HCT116 (cell line): ENCODE results near the gene WAC. TPM values are rescaled to one million over a fixed set of nuclear protein-coding genes. Genes with fewer than 3 reads are reported as not detected.

ENCODE experiments used
- ATAC-seq: fragments of 200-7000 bp; cut with Tn5 transposase; 2 replicates; pipeline ENCODE4 v1.9.1; 2020; ENCODE audit warnings: mild to moderate bottlenecking, moderate library complexity
- BruUV-seq: library from RNA; stranded (reverse); fragments of 400-500 nt; replicated peaks from 2 replicates; lab custom pipeline; 2021; lab: Mats Ljungman, UMichigan
- CTCF ChIA-PET: fragments of 300-600 bp; sonication (Branson Sonifier 250); formaldehyde crosslinking; loops from one replicate; lab custom pipeline; 2021; ENCODE audit warnings: antibody characterized with exemption; lab: Charles Lee
- POLR2A ChIA-PET: fragments of 300-600, 350-600 bp; sonication (Branson Sonifier 250); formaldehyde crosslinking; loops from one replicate; lab custom pipeline; 2021; ENCODE audit warnings: antibody characterized with exemption; lab: Charles Lee
- RAD21 ChIA-PET, 2 experiments: fragments of 300-600 bp; sonication (Branson Sonifier 250); formaldehyde crosslinking; loops; one replicate each; lab custom pipeline; 2023; ENCODE audit warnings: low total read pairs in 2 of 2; ENCODE audit not compliant: uncharacterized antibody in 2 of 2, unreplicated experiment in 2 of 2, low non-redundant PET in 1 of 2; lab: Charles Lee
- DNase-seq: peaks from one replicate; pipeline ENCODE4 v3.0.0-alpha.2; 2010; ENCODE audit warnings: low read depth, low spot score
- H2AFZ ChIP-seq: fragments of 200-600 bp; shearing (Covaris generic), sonication (generic); 2 replicates; pipeline ENCODE4 v1.6.1; 2017; ENCODE audit warnings: low read depth, mixed run types, mixed read lengths, antibody characterized with exemption, low read length; ENCODE audit not compliant: poor library complexity, severe bottlenecking
- H3K27ac ChIP-seq: 2 replicates; pipeline ENCODE4 v1.5.1; 2012; ENCODE audit warnings: low read depth, low read length
- H3K27me3 ChIP-seq: fragments of 200-600 bp; sonication (generic); 2 replicates; pipeline ENCODE4 v1.6.1; 2016; ENCODE audit warnings: mixed run types, low read length, mixed read lengths; ENCODE audit not compliant: insufficient read depth
- H3K36me3 ChIP-seq, 2 experiments: fragments of 200-500 bp in 1 of 2; fragments of 200-600 bp in 1 of 2; sonication (Bioruptor generic) in 1 of 2; sonication (generic) in 1 of 2; 2 replicates each; pipeline versions ENCODE4 v1.5.1 to v1.6.1; 2014 to 2016; ENCODE audit warnings: low read length in 2 of 2, inconsistent platforms in 1 of 2, mixed read lengths in 1 of 2, mixed run types in 1 of 2; ENCODE audit not compliant: insufficient read depth in 2 of 2, control insufficient read depth in 1 of 2
- H3K4me1 ChIP-seq, 2 experiments: fragments of 200-600 bp in 1 of 2; sonication (generic) in 1 of 2; 2 replicates each; pipeline versions ENCODE4 v1.5.1 to v1.6.1; 2012 to 2017; ENCODE audit warnings: low read length in 2 of 2, inconsistent platforms in 1 of 2, mild to moderate bottlenecking in 1 of 2, mixed read lengths in 1 of 2, mixed run types in 1 of 2, moderate library complexity in 1 of 2; ENCODE audit not compliant: insufficient read depth in 2 of 2, control insufficient read depth in 1 of 2
- H3K4me2 ChIP-seq: fragments of 200-600 bp; sonication (generic); 2 replicates; pipeline ENCODE4 v1.6.1; 2017; ENCODE audit warnings: mixed run types, low read length, mixed read lengths
- H3K4me3 ChIP-seq, 2 experiments: fragments of 200-600 bp in 1 of 2; sonication (generic) in 1 of 2; replicated peaks in 1 of 2; 2 replicates each; pipeline ENCODE4 v1.5.1; 2011 to 2016; ENCODE audit warnings: low read length in 2 of 2, control low read depth in 1 of 2, low read depth in 1 of 2, mild to moderate bottlenecking in 1 of 2, mixed read lengths in 1 of 2, mixed run types in 1 of 2
- H3K79me2 ChIP-seq: fragments of 200-600 bp; sonication (generic); 2 replicates; pipeline ENCODE4 v1.6.1; 2017; ENCODE audit warnings: mild to moderate bottlenecking, mixed run types, low read length, moderate library complexity, mixed read lengths; ENCODE audit not compliant: insufficient read depth
- H3K9ac ChIP-seq: fragments of 200-600 bp; sonication (generic); 2 replicates; pipeline ENCODE4 v1.6.1; 2016; ENCODE audit warnings: low read length, mixed read lengths
- H3K9me2 ChIP-seq: fragments of 200-600 bp; sonication (generic), shearing (Covaris generic); 2 replicates; pipeline ENCODE4 v1.6.1; 2017; ENCODE audit warnings: mixed run types, mild to moderate bottlenecking, moderate library complexity; ENCODE audit not compliant: insufficient read depth
- H3K9me3 ChIP-seq, 2 experiments: fragments of 200-500 bp in 1 of 2; fragments of 200-600 bp in 1 of 2; sonication (Bioruptor generic) in 1 of 2; sonication (generic) in 1 of 2; 2 replicates each; pipeline ENCODE4 v1.6.1; 2014 to 2017; ENCODE audit warnings: low read length in 2 of 2, mixed read lengths in 2 of 2, inconsistent platforms in 1 of 2, low read depth in 1 of 2, mild to moderate bottlenecking in 1 of 2, mixed run types in 1 of 2, moderate library complexity in 1 of 2; ENCODE audit not compliant: control insufficient read depth in 1 of 2, insufficient read depth in 1 of 2
- H4K20me1 ChIP-seq: fragments of 200-600 bp; sonication (generic), shearing (Covaris generic); 2 replicates; pipeline ENCODE4 v1.6.1; 2017; ENCODE audit warnings: mixed run types, mild to moderate bottlenecking, moderate library complexity; ENCODE audit not compliant: insufficient read depth
- ATF3 ChIP-seq: IDR thresholded peaks from 2 replicates; pipeline ENCODE4 v1.6.1; 2012
- CBX3 ChIP-seq: IDR thresholded peaks from 2 replicates; pipeline ENCODE4 v1.6.1; 2012; ENCODE audit warnings: low read depth
- CTCF ChIP-seq, 3 experiments: fragments of 200-600 bp in 1 of 3; sonication (generic) in 1 of 3; IDR thresholded peaks in 2 of 3; conservative IDR thresholded peaks in 1 of 3; 2 replicates each; pipeline ENCODE4 v1.5.1; 2012 to 2017; ENCODE audit warnings: low read depth in 2 of 3, low read length in 2 of 3, antibody characterized with exemption in 1 of 3, borderline replicate concordance in 1 of 3, control low read depth in 1 of 3, mild to moderate bottlenecking in 1 of 3, mixed read lengths in 1 of 3, mixed run types in 1 of 3, moderate library complexity in 1 of 3; ENCODE audit not compliant: insufficient read depth in 1 of 3
- EGR1 ChIP-seq: IDR thresholded peaks from 2 replicates; pipeline ENCODE4 v1.6.1; 2012; ENCODE audit warnings: low read depth
- SIN3A ChIP-seq: IDR thresholded peaks from 2 replicates; pipeline ENCODE4 v1.6.1; 2012; ENCODE audit warnings: low read depth
- ZFX ChIP-seq: fragments of 450-650 bp; IDR thresholded peaks from 2 replicates; pipeline ENCODE4 v1.6.1; 2017
- intact Hi-C: fragments of 100-400 bp; cut with micrococcal nuclease; formaldehyde crosslinking; loops from 2 replicates; pipeline ENCODE4 v1.10.0; 2022
- total RNA-seq: library from RNA; stranded (reverse); gene quantifications from one replicate; pipeline ENCODE4 v1.2.1, GENCODE V29; 2021; ENCODE audit not compliant: unreplicated experiment

Gene WAC
- total RNA-seq, 1 experiment from 2014 or later = 117 TPM

GRCh38 chr10:28556142-28556541 lies 23.2 kb downstream of the WAC start:
- Histone ChIP-seq H3K4me3 (no peak overlapping the region), H3K9ac (no peak overlapping the region), H3K4me2 (no peak overlapping the region), H3K27ac (no peak overlapping the region), H3K36me3 (peaks cover 31 to 36% of the 10 kb centered on the region in 2 experiments), H2AFZ (no peak overlapping the region), H3K4me1 (peaks cover 3 to 11% of the 10 kb centered on the region in 2 experiments; a peak in 2 of 4 replicates), H3K9me3 (no peaks in the 10 kb centered on the region), H3K9me2 (no peaks in the 10 kb centered on the region), H3K79me2 (peaks cover 100% of the 10 kb centered on the region), H3K27me3 (no peaks in the 10 kb centered on the region), H4K20me1 (peaks cover 52% of the 10 kb centered on the region; the same call in 1 of the 2 replicates)
- no peak for DNase-seq
- no peak for ATAC-seq
- TF ChIP-seq CBX3 (no peak), EGR1 (no peak), SIN3A (no peak)
- intact Hi-C loops = no loop called here
- ChIA-PET CTCF (no interaction called here), POLR2A (interaction anchor here (0.7 kb wide), 1 partner anchor 25 kb away, joined by 8 read pairs; no protein-coding TSS in a partner anchor), RAD21 (no interaction called here)
- no TSS peak for BruUV-seq

GRCh38 chr10:28558186-28558585 lies 25.3 kb downstream of the WAC start:
- no peak overlapping the region for H3K9ac ChIP-seq
- no peaks in the 10 kb centered on the region for H3K27me3 ChIP-seq
- ChIA-PET CTCF (no interaction called here), POLR2A (no interaction called here), RAD21 (no interaction called here)
- H2AFZ ChIP-seq = no peak overlapping the region
- intact Hi-C loops = no loop called here
- no peak overlapping the region for H3K27ac ChIP-seq
- TF ChIP-seq ATF3 (no peak), ZFX (no peak), CTCF (IDR thresholded peaks at IDR 0.05 in 2 of 3, conservative IDR thresholded peaks at IDR 0.05 in 1 of 3; ENCODE audit: borderline replicate concordance in 1 of 3, insufficient read depth in 1 of 3, low read depth in 2 of 3, low read length in 2 of 3) (no peak), CBX3 (no peak)
- H3K4me3 ChIP-seq = no peak overlapping the region
- no TSS peak for BruUV-seq
- ATAC-seq (no peak), DNase-seq (no peak)
- H3K36me3 ChIP-seq = peaks cover 27 to 31% of the 10 kb centered on the region in 2 experiments
- peaks cover 49% of the 10 kb centered on the region; the same call in 1 of the 2 replicates for H4K20me1 ChIP-seq
- H3K9me2 ChIP-seq = no peaks in the 10 kb centered on the region
- H3K4me1 ChIP-seq = peaks cover 8 to 30% of the 10 kb centered on the region in 2 experiments
- H3K4me2 ChIP-seq = no peak overlapping the region
- peaks cover 100% of the 10 kb centered on the region for H3K79me2 ChIP-seq
- no peaks in the 10 kb centered on the region for H3K9me3 ChIP-seq
